Mesenchymal stem cell (in vitro differentiated cells and primary cell): ENCODE results near the gene HEYL.

Source experiments
- DNase-seq: peaks from one replicate; pipeline ENCODE4 v3.0.0-alpha.2; 2013
- H2AFZ ChIP-seq: one replicate; pipeline ENCODE4 v1.6.1; 2013; ENCODE audit warnings: low read depth, mild to moderate bottlenecking, control low read depth, inconsistent platforms, low read length, moderate library complexity
- H2AK5ac ChIP-seq: 2 replicates; pipeline ENCODE4 v1.6.1; 2013; ENCODE audit warnings: low read length, moderate library complexity, mild to moderate bottlenecking, inconsistent platforms; ENCODE audit not compliant: severe bottlenecking
- H2BK120ac ChIP-seq: one replicate; pipeline ENCODE4 v1.6.1; 2013; ENCODE audit warnings: low read depth, mild to moderate bottlenecking, inconsistent platforms, low read length, moderate library complexity
- H2BK12ac ChIP-seq, 2 experiments: one replicate each; pipeline ENCODE4 v1.6.1; 2013; ENCODE audit warnings: inconsistent platforms in 2 of 2, low read length in 2 of 2, mild to moderate bottlenecking in 2 of 2, moderate library complexity in 2 of 2, control low read depth in 1 of 2
- H2BK15ac ChIP-seq: one replicate; pipeline ENCODE4 v1.6.1; 2013; ENCODE audit warnings: mild to moderate bottlenecking, low read depth, inconsistent platforms; ENCODE audit not compliant: poor library complexity, severe bottlenecking
- H2BK5ac ChIP-seq: 2 replicates; pipeline ENCODE4 v1.6.1; 2013; ENCODE audit warnings: low read depth, mild to moderate bottlenecking, low read length, control low read depth, inconsistent platforms; ENCODE audit not compliant: poor library complexity, severe bottlenecking
- H3K14ac ChIP-seq, 2 experiments: one replicate each; pipeline ENCODE4 v1.6.1; 2013; ENCODE audit warnings: inconsistent platforms in 2 of 2, low read length in 2 of 2, control low read depth in 1 of 2, mild to moderate bottlenecking in 1 of 2, moderate library complexity in 1 of 2
- H3K18ac ChIP-seq, 2 experiments: one replicate each; pipeline ENCODE4 v1.6.1; 2013; ENCODE audit warnings: inconsistent platforms in 2 of 2, low read length in 2 of 2, control low read depth in 1 of 2, low read depth in 1 of 2, mild to moderate bottlenecking in 1 of 2
- H3K23ac ChIP-seq, 2 experiments: one replicate each; pipeline ENCODE4 v1.6.1; 2013; ENCODE audit warnings: inconsistent platforms in 2 of 2, low read length in 2 of 2, mild to moderate bottlenecking in 2 of 2, moderate library complexity in 2 of 2, control low read depth in 1 of 2
- H3K27ac ChIP-seq: 2 replicates; pipeline ENCODE4 v1.5.1; 2013; ENCODE audit warnings: mild to moderate bottlenecking, moderate library complexity, low read length, control low read depth, inconsistent platforms; ENCODE audit not compliant: poor library complexity, severe bottlenecking
- H3K27me3 ChIP-seq, 2 experiments: 2 replicates each; pipeline versions ENCODE4 v1.6.1 to v1.7.0; 2013; ENCODE audit warnings: low read length in 2 of 2, mild to moderate bottlenecking in 2 of 2, moderate library complexity in 2 of 2, control low read depth in 1 of 2, inconsistent platforms in 1 of 2; ENCODE audit not compliant: control insufficient read depth in 1 of 2, insufficient read depth in 1 of 2
- H3K36me3 ChIP-seq, 2 experiments: 2 replicates each; pipeline versions ENCODE4 v1.6.1 to v1.7.0; 2013; ENCODE audit warnings: low read length in 2 of 2, control low read depth in 1 of 2, inconsistent platforms in 1 of 2, low read depth in 1 of 2, mild to moderate bottlenecking in 1 of 2; ENCODE audit not compliant: insufficient read depth in 2 of 2, control insufficient read depth in 1 of 2
- H3K4ac ChIP-seq, 2 experiments: one replicate each; pipeline ENCODE4 v1.6.1; 2013; ENCODE audit warnings: inconsistent platforms in 2 of 2, low read length in 2 of 2, mild to moderate bottlenecking in 2 of 2, moderate library complexity in 2 of 2, control low read depth in 1 of 2, low read depth in 1 of 2
- H3K4me1 ChIP-seq: 2 replicates; pipeline ENCODE4 v1.6.1; 2013; ENCODE audit warnings: low read depth, low read length, control low read depth; ENCODE audit not compliant: control insufficient read depth, insufficient read depth
- H3K4me2 ChIP-seq: 2 replicates; pipeline ENCODE4 v1.6.1; 2013; ENCODE audit warnings: low read length, mild to moderate bottlenecking, inconsistent platforms; ENCODE audit not compliant: poor library complexity, severe bottlenecking
- H3K4me3 ChIP-seq, 2 experiments: 2 replicates each; pipeline versions ENCODE4 v1.5.1 to v1.7.0; 2013; ENCODE audit warnings: low read length in 2 of 2, mild to moderate bottlenecking in 2 of 2, control low read depth in 1 of 2, low read depth in 1 of 2; ENCODE audit not compliant: insufficient read depth in 1 of 2
- H3K79me1 ChIP-seq: replicated peaks from 2 replicates; pipeline ENCODE4 v1.6.1; 2013; ENCODE audit warnings: mild to moderate bottlenecking, control low read depth, low read length, inconsistent platforms; ENCODE audit not compliant: poor library complexity, severe bottlenecking
- H3K9ac ChIP-seq: 2 replicates; pipeline ENCODE4 v1.7.0; 2013; ENCODE audit warnings: mild to moderate bottlenecking, low read length, moderate library complexity
- H3K9me3 ChIP-seq: 2 replicates; pipeline ENCODE4 v1.7.0; 2013; ENCODE audit warnings: mild to moderate bottlenecking, low read length; ENCODE audit not compliant: control insufficient read depth
- H4K8ac ChIP-seq: one replicate; pipeline ENCODE4 v1.6.1; 2013; ENCODE audit warnings: inconsistent platforms, mild to moderate bottlenecking, low read length, moderate library complexity
- H4K91ac ChIP-seq: one replicate; pipeline ENCODE4 v1.6.1; 2013; ENCODE audit warnings: mild to moderate bottlenecking, low read length, inconsistent platforms
- WGBS: methylation state at CpG from one replicate; pipeline ENCODE4 v1.1.7; 2013; ENCODE audit warnings: mixed read lengths; 5-methylcytosine and 5-hydroxymethylcytosine counted together

Gene HEYL

DNA sequence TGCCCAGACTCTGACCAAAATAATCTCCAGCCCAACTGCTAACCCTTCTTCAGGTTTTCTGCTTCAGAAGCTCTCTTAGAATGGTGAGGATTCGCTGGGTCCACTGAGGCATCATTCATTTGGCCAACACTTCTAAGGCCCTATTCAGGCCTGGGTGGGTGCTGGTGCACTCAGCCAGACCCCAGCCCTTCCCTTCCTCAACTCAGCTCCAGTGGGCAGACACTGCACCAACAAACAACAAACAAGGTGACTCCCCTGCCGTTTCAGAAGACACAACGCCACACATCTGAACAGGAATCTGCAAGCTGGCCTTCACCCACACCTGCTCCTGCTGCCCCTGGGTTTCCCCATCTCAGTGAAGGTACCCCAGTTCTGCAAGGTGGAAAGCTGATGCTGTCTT lies 6.0 kb downstream of the HEYL start:
- H3K18ac ChIP-seq: no peak overlapping the region
- 98% methylated on average over 3 of the region's 3 CpGs for WGBS

DNA sequence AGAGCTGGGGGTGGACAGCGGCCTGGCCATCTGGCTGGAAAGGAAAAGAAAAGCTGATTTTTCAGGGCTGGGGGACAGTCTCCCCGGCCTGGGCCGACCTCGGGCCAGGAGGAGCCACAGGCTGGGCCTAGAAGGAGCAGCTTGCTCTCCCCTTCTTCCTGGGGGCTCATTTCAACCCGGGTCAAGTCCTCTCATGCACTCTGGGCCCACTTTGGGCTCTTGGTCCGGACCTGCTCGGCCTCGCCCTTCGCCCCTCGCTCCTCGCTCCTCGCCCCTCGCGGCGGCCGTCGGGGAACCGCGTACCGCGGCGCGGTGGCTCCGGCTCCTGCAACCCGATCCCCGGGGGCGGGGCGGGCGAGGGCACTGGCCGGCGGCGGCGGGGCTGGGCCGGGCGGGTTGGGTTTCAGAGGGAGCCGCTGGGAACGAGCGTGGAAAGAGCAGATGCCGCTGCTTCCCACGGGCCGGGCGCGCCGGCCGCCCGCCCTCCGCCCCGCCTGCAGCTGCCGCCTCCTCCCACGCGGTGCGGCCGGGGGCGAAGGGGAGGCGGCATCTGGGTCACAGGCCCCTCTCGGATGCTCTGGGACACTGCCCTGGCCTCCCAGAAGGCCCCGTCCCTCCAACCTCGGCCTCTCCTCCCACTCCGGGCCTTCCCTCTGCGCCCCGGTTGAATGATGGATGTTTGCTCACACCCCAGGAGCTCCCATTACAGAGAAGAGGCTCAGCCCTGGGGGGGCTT lies 6.6 kb downstream of the HEYL start:
- Histone ChIP-seq H4K8ac (no peak overlapping the region), H2BK120ac (no peak overlapping the region)
- WGBS: 6% methylated on average over 47 of the region's 61 CpGs

More for the DNA sequence above, 6.0 kb downstream of the HEYL start:
- H3K27ac ChIP-seq: no peak overlapping the region
- H2BK5ac ChIP-seq: no peak overlapping the region
- no peak overlapping the region for H3K4me2 ChIP-seq
- H3K4ac ChIP-seq: no peak overlapping the region
- H3K79me1 ChIP-seq: no peaks in the 10 kb centered on the region
- no peak overlapping the region for H2AFZ ChIP-seq
- no peak overlapping the region for H3K23ac ChIP-seq
- no peak overlapping the region for H4K91ac ChIP-seq
- H2BK12ac ChIP-seq: no peak overlapping the region
- H2AK5ac ChIP-seq: no peak overlapping the region
- no peak overlapping the region for H3K4me3 ChIP-seq
- no peak for DNase-seq
- H3K4me1 ChIP-seq: peaks cover 5% of the 10 kb centered on the region
- no peaks in the 10 kb centered on the region for H3K36me3 ChIP-seq
- H3K9me3 ChIP-seq: no peaks in the 10 kb centered on the region
- no peak overlapping the region for H3K14ac ChIP-seq
- no peak overlapping the region for H4K8ac ChIP-seq
- no peak overlapping the region for H2BK120ac ChIP-seq
- no peak overlapping the region for H3K9ac ChIP-seq
- peaks cover 83 to 91% of the 10 kb centered on the region in 2 experiments for H3K27me3 ChIP-seq
- no peak overlapping the region for H2BK15ac ChIP-seq

DNA sequence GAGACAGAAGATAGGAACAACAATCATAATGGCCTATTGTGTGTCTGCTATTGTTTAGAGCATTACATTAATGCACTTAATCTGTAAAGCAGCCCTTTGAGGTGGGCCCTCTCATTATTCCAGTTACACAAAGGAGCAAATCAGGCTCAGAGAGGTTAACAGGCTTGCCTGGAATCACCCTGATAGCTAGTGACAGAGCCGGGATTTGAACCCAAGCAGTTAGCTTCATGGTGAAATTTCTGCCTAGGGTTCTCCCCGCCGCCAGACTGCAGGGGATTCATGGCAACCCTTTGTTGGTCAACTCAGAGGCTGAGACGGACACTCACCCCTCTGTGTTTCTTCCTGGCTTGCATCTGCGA lies 7.1 kb downstream of the HEYL start:
- Histone ChIP-seq H3K4me1 (peaks cover 5% of the 10 kb centered on the region), H3K9me3 (no peaks in the 10 kb centered on the region), H3K4me3 (no peak overlapping the region), H3K79me1 (no peaks in the 10 kb centered on the region), H2AFZ (no peak overlapping the region), H3K9ac (no peak overlapping the region), H3K27ac (no peak overlapping the region), H3K27me3 (peaks cover 74 to 89% of the 10 kb centered on the region in 2 experiments), H2BK120ac (no peak overlapping the region), H3K18ac (no peak overlapping the region), H3K23ac (no peak overlapping the region), H3K14ac (no peak overlapping the region), H2BK12ac (peak overlapping the region in 1 of 2 experiments; percentile 35), H2AK5ac (no peak overlapping the region), H4K91ac (no peak overlapping the region), H4K8ac (no peak overlapping the region), H2BK5ac (no peak overlapping the region), H3K36me3 (no peaks in the 10 kb centered on the region), H3K4ac (no peak overlapping the region), H3K4me2 (no peak overlapping the region), H2BK15ac (no peak overlapping the region)
- 92% methylated on average over 5 of the region's 5 CpGs for WGBS
- DNase-seq: no peak

More for the DNA sequence above, 6.6 kb downstream of the HEYL start:
- Histone ChIP-seq H3K9ac (no peak overlapping the region), H3K27me3 (peaks cover 77 to 89% of the 10 kb centered on the region in 2 experiments), H2BK12ac (peak overlapping the region in 1 of 2 experiments; percentile 35), H2AK5ac (no peak overlapping the region), H3K9me3 (no peaks in the 10 kb centered on the region), H3K14ac (no peak overlapping the region), H2BK15ac (no peak overlapping the region), H3K23ac (no peak overlapping the region), H3K18ac (no peak overlapping the region), H4K91ac (no peak overlapping the region), H2BK5ac (no peak overlapping the region), H2AFZ (peak overlapping the region; percentile 54), H3K36me3 (no peaks in the 10 kb centered on the region), H3K79me1 (no peaks in the 10 kb centered on the region), H3K27ac (no peak overlapping the region), H3K4me2 (peak overlapping the region; percentile 32), H3K4ac (no peak overlapping the region), H3K4me3 (no peak overlapping the region), H3K4me1 (peaks cover 5% of the 10 kb centered on the region)
- DNase-seq: peak; percentile 75

GRCh38 chr1:39631361-39632322 lies 7.8 kb downstream of the HEYL start:
- Histone ChIP-seq H2AK5ac (no peak overlapping the region), H3K79me1 (no peaks in the 10 kb centered on the region), H3K36me3 (peaks cover 0 to 2% of the 10 kb centered on the region in 2 experiments), H2AFZ (no peak overlapping the region), H2BK5ac (no peak overlapping the region), H3K14ac (no peak overlapping the region), H3K4me3 (no peak overlapping the region), H3K27ac (no peak overlapping the region), H3K9ac (no peak overlapping the region), H3K4ac (no peak overlapping the region), H2BK12ac (no peak overlapping the region), H3K4me2 (no peak overlapping the region), H4K8ac (no peak overlapping the region), H2BK120ac (no peak overlapping the region), H2BK15ac (no peak overlapping the region), H3K18ac (no peak overlapping the region), H3K4me1 (peaks cover 5% of the 10 kb centered on the region), H3K9me3 (no peaks in the 10 kb centered on the region), H3K27me3 (peaks cover 74 to 89% of the 10 kb centered on the region in 2 experiments), H4K91ac (no peak overlapping the region), H3K23ac (no peak overlapping the region)
- 85% methylated on average over 15 of the region's 16 CpGs for WGBS
- no peak for DNase-seq
